Limb (tissue), 2 donors: Measurements from ENCODE around the gene MRPL49.
A peak's percentile ranks its signal among the peaks of the same experiment; 100 is the strongest.
"Not testable (repeated sequence)": the region's sequence is repeated elsewhere in the genome, so short reads cannot be mapped to it uniquely, and the experiment has no call there.

ENCODE experiments used
- DNase-seq, 2 donors: peaks; one replicate each; pipeline ENCODE4 v3.0.0-alpha.2; 2016; ENCODE audit errors: extremely low spot score in 2 of 2

MRPL49 gene

GRCh38 chr11:65117206-65118096 is 4.7 kb upstream of the MRPL49 start, which contains the start of gene ZNHIT2:
TSS of gene ZNHIT2 (minus strand) at chr11:65117701. CDS start at chr11:65117653, 48 bp downstream.
- peak; percentile 99 for DNase-seq

- DNase-seq: no peak
Measured at GRCh38 chr11:65118097-65118837, 3.9 kb upstream of the MRPL49 start.

GRCh38 chr11:65118891-65119669 is 3.0 kb upstream of the MRPL49 start:
- not testable (repeated sequence) for DNase-seq

GRCh38 chr11:65119670-65119995 is 2.5 kb upstream of the MRPL49 start:
- no peak for DNase-seq

- DNase-seq: no peak
Measured at GRCh38 chr11:65120831-65121230, 1.3 kb upstream of the MRPL49 start.

GRCh38 chr11:65121447-65121864 is 665 bp upstream of the MRPL49 start:
- DNase-seq: no peak

GRCh38 chr11:65124480-65125196 is 2.5 kb downstream of the MRPL49 start:
- peak in 1 of 2 donors; percentile 16 for DNase-seq

- DNase-seq: peak in 1 of 2 donors; percentile 16
Measured at GRCh38 chr11:65125197-65126056, 3.3 kb downstream of the MRPL49 start.

- DNase-seq: no peak
Measured at GRCh38 chr11:65126624-65127274, 4.6 kb downstream of the MRPL49 start.

- no peak for DNase-seq
Measured at GRCh38 chr11:65127473-65128181, 5.5 kb downstream of the MRPL49 start.

- DNase-seq: no peak
Measured at GRCh38 chr11:65128182-65129145, 6.3 kb downstream of the MRPL49 start.

- DNase-seq: peak in 1 of 2 donors; percentile 7
Measured at GRCh38 chr11:65129649-65130441, 7.7 kb downstream of the MRPL49 start.

GRCh38 chr11:65130631-65131416 is 8.7 kb downstream of the MRPL49 start:
- peak in 1 of 2 donors; percentile 22 for DNase-seq

- peak in 1 of 2 donors; percentile 19 for DNase-seq
Measured at GRCh38 chr11:65131417-65131776, 9.3 kb downstream of the MRPL49 start.

- peak in 1 of 2 donors; percentile 18 for DNase-seq
Measured at GRCh38 chr11:65131895-65132237, 9.7 kb downstream of the MRPL49 start.
